ENCODE measurements around the gene PDE4D.

DNA sequence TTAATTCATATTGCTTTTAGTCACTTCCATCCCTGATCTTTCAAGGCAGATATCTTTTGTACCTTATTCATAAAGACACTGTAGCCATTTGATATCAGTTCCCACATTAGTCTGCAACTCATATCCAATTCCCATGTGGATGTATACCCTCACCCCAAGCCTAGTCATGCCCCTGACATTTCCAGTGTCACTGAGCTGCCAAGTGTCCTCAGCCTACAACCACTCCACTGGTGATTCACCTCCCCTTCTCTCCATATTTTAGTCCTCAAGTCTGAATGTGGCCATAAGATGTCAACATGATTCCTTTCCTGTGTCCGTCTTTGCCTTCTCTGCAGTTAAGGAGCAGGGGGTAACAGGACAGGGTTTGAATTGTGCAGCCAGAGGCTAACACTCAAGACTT lies 963.8 kb downstream of the PDE4D start:
- TF ChIP-seq, protein P1, sequence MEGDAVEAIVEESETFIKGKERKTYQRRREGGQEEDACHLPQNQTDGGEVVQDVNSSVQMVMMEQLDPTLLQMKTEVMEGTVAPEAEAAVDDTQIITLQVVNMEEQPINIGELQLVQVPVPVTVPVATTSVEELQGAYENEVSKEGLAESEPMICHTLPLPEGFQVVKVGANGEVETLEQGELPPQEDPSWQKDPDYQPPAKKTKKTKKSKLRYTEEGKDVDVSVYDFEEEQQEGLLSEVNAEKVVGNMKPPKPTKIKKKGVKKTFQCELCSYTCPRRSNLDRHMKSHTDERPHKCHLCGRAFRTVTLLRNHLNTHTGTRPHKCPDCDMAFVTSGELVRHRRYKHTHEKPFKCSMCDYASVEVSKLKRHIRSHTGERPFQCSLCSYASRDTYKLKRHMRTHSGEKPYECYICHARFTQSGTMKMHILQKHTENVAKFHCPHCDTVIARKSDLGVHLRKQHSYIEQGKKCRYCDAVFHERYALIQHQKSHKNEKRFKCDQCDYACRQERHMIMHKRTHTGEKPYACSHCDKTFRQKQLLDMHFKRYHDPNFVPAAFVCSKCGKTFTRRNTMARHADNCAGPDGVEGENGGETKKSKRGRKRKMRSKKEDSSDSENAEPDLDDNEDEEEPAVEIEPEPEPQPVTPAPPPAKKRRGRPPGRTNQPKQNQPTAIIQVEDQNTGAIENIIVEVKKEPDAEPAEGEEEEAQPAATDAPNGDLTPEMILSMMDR (IDR thresholded peaks at IDR 0.05) = no peak
- no peak for TF ChIP-seq POLR2A (IDR thresholded peaks at IDR 0.05)
